Uterus (tissue), 2 donors: ENCODE measurements around the gene OR52N2.

Source experiments
- POLR2A ChIP-seq, 2 donors: fragments of 450-650 bp; IDR thresholded peaks; one replicate each; pipeline ENCODE4 v1.6.1; 2016; ENCODE audit warnings: antibody characterized with exemption in 2 of 2, mild to moderate bottlenecking in 1 of 2, moderate library complexity in 1 of 2
- TF ChIP-seq, protein P1 (sequence below), 4 experiments: fragments of 200-600 bp in 2 of 4; fragments of 450-650 bp in 2 of 4; sonication (generic) in 2 of 4; IDR thresholded peaks; one replicate each; pipeline ENCODE4 v1.5.1; 2016 to 2019; ENCODE audit warnings: antibody characterized with exemption in 4 of 4, mild to moderate bottlenecking in 2 of 4, moderate library complexity in 1 of 4

- TF ChIP-seq, protein P1, sequence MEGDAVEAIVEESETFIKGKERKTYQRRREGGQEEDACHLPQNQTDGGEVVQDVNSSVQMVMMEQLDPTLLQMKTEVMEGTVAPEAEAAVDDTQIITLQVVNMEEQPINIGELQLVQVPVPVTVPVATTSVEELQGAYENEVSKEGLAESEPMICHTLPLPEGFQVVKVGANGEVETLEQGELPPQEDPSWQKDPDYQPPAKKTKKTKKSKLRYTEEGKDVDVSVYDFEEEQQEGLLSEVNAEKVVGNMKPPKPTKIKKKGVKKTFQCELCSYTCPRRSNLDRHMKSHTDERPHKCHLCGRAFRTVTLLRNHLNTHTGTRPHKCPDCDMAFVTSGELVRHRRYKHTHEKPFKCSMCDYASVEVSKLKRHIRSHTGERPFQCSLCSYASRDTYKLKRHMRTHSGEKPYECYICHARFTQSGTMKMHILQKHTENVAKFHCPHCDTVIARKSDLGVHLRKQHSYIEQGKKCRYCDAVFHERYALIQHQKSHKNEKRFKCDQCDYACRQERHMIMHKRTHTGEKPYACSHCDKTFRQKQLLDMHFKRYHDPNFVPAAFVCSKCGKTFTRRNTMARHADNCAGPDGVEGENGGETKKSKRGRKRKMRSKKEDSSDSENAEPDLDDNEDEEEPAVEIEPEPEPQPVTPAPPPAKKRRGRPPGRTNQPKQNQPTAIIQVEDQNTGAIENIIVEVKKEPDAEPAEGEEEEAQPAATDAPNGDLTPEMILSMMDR (IDR thresholded peaks at IDR 0.05): no peak
- no peak for TF ChIP-seq POLR2A (IDR thresholded peaks at IDR 0.05)
Observed at GRCh38 chr11:5865826-5866225, 57.1 kb downstream of the OR52N2 start.
